ENCODE measurements around the gene FEZF1. TPM values are rescaled to one million over a fixed set of nuclear protein-coding genes. Genes with fewer than 3 reads are reported as not detected.

Gene FEZF1
- total and polyA plus RNA-seq, 4 donors = not detected

DNA sequence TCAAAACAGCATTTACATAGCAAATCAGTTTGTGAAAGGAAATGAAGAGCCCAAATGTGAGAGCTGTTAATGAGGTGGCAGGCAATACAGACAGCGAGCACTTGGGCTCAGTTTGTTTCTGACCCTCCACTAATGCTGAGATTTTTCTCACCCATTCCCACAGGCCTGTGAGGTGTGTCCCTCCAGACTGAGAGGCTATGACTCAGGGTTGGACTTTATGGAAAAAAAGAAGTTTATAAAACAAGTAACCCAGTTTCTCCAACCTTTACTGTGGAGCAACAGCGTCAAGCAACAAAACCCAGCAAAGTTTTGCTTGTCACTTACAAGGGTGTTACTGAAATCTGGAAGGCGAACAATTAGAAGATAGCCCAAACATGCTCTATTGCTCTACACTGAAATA lies 4.9 kb upstream of the FEZF1 start:
- H3K36me3 ChIP-seq (ENCODE audit: control insufficient read depth in 4 of 4, insufficient read depth in 3 of 4, low read depth in 1 of 4, low read length in 3 of 4) = no peaks in the 10 kb centered on the region
- H3K4me1 ChIP-seq (ENCODE audit: control insufficient read depth in 4 of 4, insufficient read depth in 4 of 4, low read length in 3 of 4) = peaks cover 14 to 28% (median 23%) of the 10 kb centered on the region in 4 donors
- WGBS = 26% methylated on average over 3 of the region's 3 CpGs
- no peak overlapping the region for H3K4me3 ChIP-seq (ENCODE audit: low read depth in 1 of 3, low read length in 3 of 3)
- H3K27me3 ChIP-seq (ENCODE audit: control insufficient read depth in 4 of 4, insufficient read depth in 4 of 4, low read length in 3 of 4) = peaks cover 3 to 57% (median 30%) of the 10 kb centered on the region in 4 donors
- no peak overlapping the region for H3K9ac ChIP-seq (ENCODE audit: low read depth in 1 of 2, low read length in 2 of 2)
- no peak overlapping the region for H3K27ac ChIP-seq (ENCODE audit: low read depth in 1 of 2, low read length in 2 of 2)
- no peak for DNase-seq (ENCODE audit: low spot score)
- TF ChIP-seq RXRA (IDR thresholded peaks at IDR 0.05) = no peak
- no peak for TF ChIP-seq JUND (IDR thresholded peaks at IDR 0.05)
- TF ChIP-seq FOXA2 (IDR thresholded peaks at IDR 0.05) = no peak
- TF ChIP-seq, protein P1, sequence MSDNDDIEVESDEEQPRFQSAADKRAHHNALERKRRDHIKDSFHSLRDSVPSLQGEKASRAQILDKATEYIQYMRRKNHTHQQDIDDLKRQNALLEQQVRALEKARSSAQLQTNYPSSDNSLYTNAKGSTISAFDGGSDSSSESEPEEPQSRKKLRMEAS (IDR thresholded peaks at IDR 0.05) = no peak
- no peak for TF ChIP-seq SP1 (IDR thresholded peaks at IDR 0.05)
- TF ChIP-seq YY1 (IDR thresholded peaks at IDR 0.05) = no peak
- no peak for TF ChIP-seq HNF4A (conservative IDR thresholded peaks at IDR 0.05)
- peaks cover 0 to 4% (median 0%) of the 10 kb centered on the region in 4 donors for H3K9me3 ChIP-seq (ENCODE audit: control insufficient read depth in 4 of 4, low read length in 3 of 4)

DNA sequence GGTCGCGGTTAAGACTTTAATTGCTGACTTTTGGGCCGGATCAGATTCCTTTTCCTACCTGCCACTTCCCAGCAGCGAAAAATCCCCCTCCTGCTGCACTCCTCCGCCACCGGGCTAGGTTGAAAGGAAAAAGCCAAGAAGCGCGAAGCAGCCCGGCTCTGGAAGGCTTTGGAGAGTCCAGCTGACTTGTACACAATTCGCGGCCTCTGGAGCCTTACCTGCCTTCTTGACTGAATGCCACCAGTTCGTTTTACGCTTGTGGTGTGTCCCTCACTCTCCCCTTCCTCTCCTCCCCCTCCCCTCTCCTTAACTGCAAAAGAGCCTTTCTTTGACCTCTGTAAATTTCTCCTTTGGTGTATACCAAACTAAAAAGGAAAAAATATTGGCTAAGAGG lies 2.7 kb upstream of the FEZF1 start:
- DNase-seq (ENCODE audit: low spot score) = no peak
- Histone ChIP-seq H3K9ac (ENCODE audit: low read depth in 1 of 2, low read length in 2 of 2) (no peak overlapping the region), H3K27me3 (ENCODE audit: control insufficient read depth in 4 of 4, insufficient read depth in 4 of 4, low read length in 3 of 4) (peaks cover 3 to 56% (median 31%) of the 10 kb centered on the region in 4 donors), H3K9me3 (ENCODE audit: control insufficient read depth in 4 of 4, low read length in 3 of 4) (peaks cover 0 to 8% (median 0%) of the 10 kb centered on the region in 4 donors), H3K4me1 (ENCODE audit: control insufficient read depth in 4 of 4, insufficient read depth in 4 of 4, low read length in 3 of 4) (peaks cover 16 to 37% (median 31%) of the 10 kb centered on the region in 4 donors), H3K27ac (ENCODE audit: low read depth in 1 of 2, low read length in 2 of 2) (no peak overlapping the region), H3K36me3 (ENCODE audit: control insufficient read depth in 4 of 4, insufficient read depth in 3 of 4, low read depth in 1 of 4, low read length in 3 of 4) (no peaks in the 10 kb centered on the region), H3K4me3 (ENCODE audit: low read depth in 1 of 3, low read length in 3 of 3) (no peak overlapping the region)
- TF ChIP-seq GABPA (IDR thresholded peaks at IDR 0.05 in 1 of 2, conservative IDR thresholded peaks at IDR 0.05 in 1 of 2) (no peak), FOXA1 (IDR thresholded peaks at IDR 0.05) (no peak), SP1 (IDR thresholded peaks at IDR 0.05) (no peak), RAD21 (IDR thresholded peaks at IDR 0.05) (no peak), RXRA (IDR thresholded peaks at IDR 0.05) (no peak), TAF1 (conservative IDR thresholded peaks at IDR 0.05) (no peak), NR2F2 (IDR thresholded peaks at IDR 0.05) (no peak), HNF4G (IDR thresholded peaks at IDR 0.05) (no peak), JUND (IDR thresholded peaks at IDR 0.05) (no peak), HNF4A (conservative IDR thresholded peaks at IDR 0.05) (no peak), EGR1 (IDR thresholded peaks at IDR 0.05; ENCODE audit: low read depth in 2 of 2) (no peak), FOXA2 (IDR thresholded peaks at IDR 0.05) (no peak)
- TF ChIP-seq, protein P1 (IDR thresholded peaks at IDR 0.05) = no peak
- TF ChIP-seq, protein P2, sequence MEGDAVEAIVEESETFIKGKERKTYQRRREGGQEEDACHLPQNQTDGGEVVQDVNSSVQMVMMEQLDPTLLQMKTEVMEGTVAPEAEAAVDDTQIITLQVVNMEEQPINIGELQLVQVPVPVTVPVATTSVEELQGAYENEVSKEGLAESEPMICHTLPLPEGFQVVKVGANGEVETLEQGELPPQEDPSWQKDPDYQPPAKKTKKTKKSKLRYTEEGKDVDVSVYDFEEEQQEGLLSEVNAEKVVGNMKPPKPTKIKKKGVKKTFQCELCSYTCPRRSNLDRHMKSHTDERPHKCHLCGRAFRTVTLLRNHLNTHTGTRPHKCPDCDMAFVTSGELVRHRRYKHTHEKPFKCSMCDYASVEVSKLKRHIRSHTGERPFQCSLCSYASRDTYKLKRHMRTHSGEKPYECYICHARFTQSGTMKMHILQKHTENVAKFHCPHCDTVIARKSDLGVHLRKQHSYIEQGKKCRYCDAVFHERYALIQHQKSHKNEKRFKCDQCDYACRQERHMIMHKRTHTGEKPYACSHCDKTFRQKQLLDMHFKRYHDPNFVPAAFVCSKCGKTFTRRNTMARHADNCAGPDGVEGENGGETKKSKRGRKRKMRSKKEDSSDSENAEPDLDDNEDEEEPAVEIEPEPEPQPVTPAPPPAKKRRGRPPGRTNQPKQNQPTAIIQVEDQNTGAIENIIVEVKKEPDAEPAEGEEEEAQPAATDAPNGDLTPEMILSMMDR (IDR thresholded peaks at IDR 0.05; ENCODE audit: low read depth, low read length, missing input control) = no peak
- TF ChIP-seq, protein P3, sequence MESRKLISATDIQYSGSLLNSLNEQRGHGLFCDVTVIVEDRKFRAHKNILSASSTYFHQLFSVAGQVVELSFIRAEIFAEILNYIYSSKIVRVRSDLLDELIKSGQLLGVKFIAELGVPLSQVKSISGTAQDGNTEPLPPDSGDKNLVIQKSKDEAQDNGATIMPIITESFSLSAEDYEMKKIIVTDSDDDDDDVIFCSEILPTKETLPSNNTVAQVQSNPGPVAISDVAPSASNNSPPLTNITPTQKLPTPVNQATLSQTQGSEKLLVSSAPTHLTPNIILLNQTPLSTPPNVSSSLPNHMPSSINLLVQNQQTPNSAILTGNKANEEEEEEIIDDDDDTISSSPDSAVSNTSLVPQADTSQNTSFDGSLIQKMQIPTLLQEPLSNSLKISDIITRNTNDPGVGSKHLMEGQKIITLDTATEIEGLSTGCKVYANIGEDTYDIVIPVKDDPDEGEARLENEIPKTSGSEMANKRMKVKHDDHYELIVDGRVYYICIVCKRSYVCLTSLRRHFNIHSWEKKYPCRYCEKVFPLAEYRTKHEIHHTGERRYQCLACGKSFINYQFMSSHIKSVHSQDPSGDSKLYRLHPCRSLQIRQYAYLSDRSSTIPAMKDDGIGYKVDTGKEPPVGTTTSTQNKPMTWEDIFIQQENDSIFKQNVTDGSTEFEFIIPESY (IDR thresholded peaks at IDR 0.05) = no peak
- TF ChIP-seq, protein P4, sequence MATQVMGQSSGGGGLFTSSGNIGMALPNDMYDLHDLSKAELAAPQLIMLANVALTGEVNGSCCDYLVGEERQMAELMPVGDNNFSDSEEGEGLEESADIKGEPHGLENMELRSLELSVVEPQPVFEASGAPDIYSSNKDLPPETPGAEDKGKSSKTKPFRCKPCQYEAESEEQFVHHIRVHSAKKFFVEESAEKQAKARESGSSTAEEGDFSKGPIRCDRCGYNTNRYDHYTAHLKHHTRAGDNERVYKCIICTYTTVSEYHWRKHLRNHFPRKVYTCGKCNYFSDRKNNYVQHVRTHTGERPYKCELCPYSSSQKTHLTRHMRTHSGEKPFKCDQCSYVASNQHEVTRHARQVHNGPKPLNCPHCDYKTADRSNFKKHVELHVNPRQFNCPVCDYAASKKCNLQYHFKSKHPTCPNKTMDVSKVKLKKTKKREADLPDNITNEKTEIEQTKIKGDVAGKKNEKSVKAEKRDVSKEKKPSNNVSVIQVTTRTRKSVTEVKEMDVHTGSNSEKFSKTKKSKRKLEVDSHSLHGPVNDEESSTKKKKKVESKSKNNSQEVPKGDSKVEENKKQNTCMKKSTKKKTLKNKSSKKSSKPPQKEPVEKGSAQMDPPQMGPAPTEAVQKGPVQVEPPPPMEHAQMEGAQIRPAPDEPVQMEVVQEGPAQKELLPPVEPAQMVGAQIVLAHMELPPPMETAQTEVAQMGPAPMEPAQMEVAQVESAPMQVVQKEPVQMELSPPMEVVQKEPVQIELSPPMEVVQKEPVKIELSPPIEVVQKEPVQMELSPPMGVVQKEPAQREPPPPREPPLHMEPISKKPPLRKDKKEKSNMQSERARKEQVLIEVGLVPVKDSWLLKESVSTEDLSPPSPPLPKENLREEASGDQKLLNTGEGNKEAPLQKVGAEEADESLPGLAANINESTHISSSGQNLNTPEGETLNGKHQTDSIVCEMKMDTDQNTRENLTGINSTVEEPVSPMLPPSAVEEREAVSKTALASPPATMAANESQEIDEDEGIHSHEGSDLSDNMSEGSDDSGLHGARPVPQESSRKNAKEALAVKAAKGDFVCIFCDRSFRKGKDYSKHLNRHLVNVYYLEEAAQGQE (IDR thresholded peaks at IDR 0.05) = no peak
- TF ChIP-seq, protein P5, sequence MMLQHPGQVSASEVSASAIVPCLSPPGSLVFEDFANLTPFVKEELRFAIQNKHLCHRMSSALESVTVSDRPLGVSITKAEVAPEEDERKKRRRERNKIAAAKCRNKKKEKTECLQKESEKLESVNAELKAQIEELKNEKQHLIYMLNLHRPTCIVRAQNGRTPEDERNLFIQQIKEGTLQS (IDR thresholded peaks at IDR 0.05) = no peak
- 18% methylated on average over 13 of the region's 13 CpGs for WGBS

All from liver (tissue), 9 donors.